SU-DHL-6 (cell line): ENCODE data around the gene SELENOS.

Experiments used
- EZH2phosphoT487 ChIP-seq: fragments of 200-600 bp; sonication (generic), shearing (Covaris generic); conservative IDR thresholded peaks from 2 replicates; pipeline ENCODE4 v1.6.1; 2018; ENCODE audit warnings: mild to moderate bottlenecking, antibody characterized with exemption, low read length, moderate library complexity, mixed read lengths
- TF ChIP-seq, protein P1 (sequence below): fragments of 200-600 bp; sonication (generic); IDR thresholded peaks from one replicate; pipeline ENCODE4 v1.5.1; 2017; ENCODE audit warnings: antibody characterized with exemption, mild to moderate bottlenecking, low read length, moderate library complexity; ENCODE audit not compliant: insufficient read depth, poor library complexity, severe bottlenecking

GRCh38 chr15:101240358-101240757 is 36.9 kb downstream of the SELENOS start:
- TF ChIP-seq, protein P1, sequence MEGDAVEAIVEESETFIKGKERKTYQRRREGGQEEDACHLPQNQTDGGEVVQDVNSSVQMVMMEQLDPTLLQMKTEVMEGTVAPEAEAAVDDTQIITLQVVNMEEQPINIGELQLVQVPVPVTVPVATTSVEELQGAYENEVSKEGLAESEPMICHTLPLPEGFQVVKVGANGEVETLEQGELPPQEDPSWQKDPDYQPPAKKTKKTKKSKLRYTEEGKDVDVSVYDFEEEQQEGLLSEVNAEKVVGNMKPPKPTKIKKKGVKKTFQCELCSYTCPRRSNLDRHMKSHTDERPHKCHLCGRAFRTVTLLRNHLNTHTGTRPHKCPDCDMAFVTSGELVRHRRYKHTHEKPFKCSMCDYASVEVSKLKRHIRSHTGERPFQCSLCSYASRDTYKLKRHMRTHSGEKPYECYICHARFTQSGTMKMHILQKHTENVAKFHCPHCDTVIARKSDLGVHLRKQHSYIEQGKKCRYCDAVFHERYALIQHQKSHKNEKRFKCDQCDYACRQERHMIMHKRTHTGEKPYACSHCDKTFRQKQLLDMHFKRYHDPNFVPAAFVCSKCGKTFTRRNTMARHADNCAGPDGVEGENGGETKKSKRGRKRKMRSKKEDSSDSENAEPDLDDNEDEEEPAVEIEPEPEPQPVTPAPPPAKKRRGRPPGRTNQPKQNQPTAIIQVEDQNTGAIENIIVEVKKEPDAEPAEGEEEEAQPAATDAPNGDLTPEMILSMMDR: no peak
- no peak for TF ChIP-seq EZH2phosphoT487
